GM21515 (cell line): Measurements from ENCODE around the gene SLC6A5.

Experiments used
- ATAC-seq: cut with Tn5 transposase; IDR thresholded peaks from one replicate; pipeline ENCODE4 v1.9.1; 2021; ENCODE audit not compliant: unreplicated experiment

Gene SLC6A5

GRCh38 chr11:20620988-20621387 lies 21.6 kb downstream of the SLC6A5 start:
- no peak for ATAC-seq

- no peak for ATAC-seq
Measured at GRCh38 chr11:20621679-20622078, 22.3 kb downstream of the SLC6A5 start.

- ATAC-seq, result no peak
Measured at GRCh38 chr11:20623252-20623651, 23.8 kb downstream of the SLC6A5 start.

- ATAC-seq, result no peak
Measured at GRCh38 chr11:20626279-20626678, 26.9 kb downstream of the SLC6A5 start.

DNA sequence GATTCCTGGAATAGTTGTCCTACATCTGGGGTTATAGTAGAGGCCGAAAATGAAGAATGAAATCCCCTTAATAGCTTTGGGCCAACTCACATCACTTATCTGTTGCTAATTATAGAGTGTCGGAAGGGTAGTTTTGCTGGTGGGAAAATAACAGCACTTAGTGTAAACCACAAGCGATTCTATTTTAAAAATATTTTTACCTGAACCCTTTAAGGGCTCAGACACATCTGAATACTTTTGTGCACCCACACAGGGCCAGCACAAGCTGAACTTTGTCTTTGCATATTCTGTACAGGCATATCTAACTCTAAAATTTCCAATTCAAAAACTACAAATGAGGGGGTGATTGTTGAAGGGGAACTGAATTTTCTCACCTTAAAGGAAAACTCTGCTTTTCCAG lies 27.6 kb downstream of the SLC6A5 start:
- ATAC-seq, result no peak

- no peak for ATAC-seq
Measured at GRCh38 chr11:20627701-20628100, 28.3 kb downstream of the SLC6A5 start.

GRCh38 chr11:20631519-20632168 lies 32.2 kb downstream of the SLC6A5 start:
- no peak for ATAC-seq

DNA sequence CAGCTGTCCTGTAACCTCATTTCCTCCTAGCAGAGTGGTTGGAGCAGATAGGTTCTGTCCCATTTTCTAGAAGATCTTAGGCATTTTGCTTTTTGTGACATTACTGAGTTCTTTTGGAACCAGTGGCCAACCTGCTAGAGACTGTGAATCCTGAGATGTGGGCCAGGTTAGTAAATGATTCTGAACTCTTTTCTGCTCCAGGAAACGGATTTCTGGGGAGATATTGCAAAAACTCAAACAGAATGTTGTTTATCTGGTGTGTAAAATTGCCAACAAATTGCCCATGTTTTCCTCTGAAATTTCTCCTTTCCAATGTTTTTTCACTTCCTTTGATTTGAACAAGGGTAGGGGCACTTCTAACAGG lies 32.7 kb downstream of the SLC6A5 start:
- ATAC-seq, result no peak

GRCh38 chr11:20634044-20634443 lies 34.6 kb downstream of the SLC6A5 start:
- no peak for ATAC-seq

- no peak for ATAC-seq
Measured at GRCh38 chr11:20634781-20635180, 35.4 kb downstream of the SLC6A5 start.

DNA sequence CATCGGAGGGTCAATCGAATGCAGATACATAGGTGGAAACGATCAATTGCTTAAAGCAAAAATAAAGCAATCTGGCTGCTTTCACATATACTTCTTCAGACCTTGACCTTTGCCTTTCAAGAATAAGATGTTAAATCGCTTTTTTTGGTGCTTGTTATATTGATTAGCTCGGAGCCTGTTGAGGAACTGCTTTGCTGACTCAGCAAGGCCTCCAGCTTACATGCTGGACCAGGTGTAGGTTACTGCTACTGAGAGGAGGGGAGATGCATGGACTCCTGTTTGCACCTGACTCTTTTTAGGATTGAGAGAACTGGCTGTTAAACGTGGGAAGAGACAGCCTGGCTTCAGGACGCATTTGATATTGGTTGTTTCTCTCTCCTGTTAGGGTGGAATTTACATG lies 38.7 kb downstream of the SLC6A5 start:
- no peak for ATAC-seq

- no peak for ATAC-seq
Measured at GRCh38 chr11:20639688-20640087, 40.3 kb downstream of the SLC6A5 start.

- no peak for ATAC-seq
Measured at GRCh38 chr11:20640401-20640800, 41.0 kb downstream of the SLC6A5 start.

- ATAC-seq, result no peak
Measured at GRCh38 chr11:20644360-20644759, 45.0 kb downstream of the SLC6A5 start.

GRCh38 chr11:20647976-20648565 lies 48.7 kb downstream of the SLC6A5 start:
- ATAC-seq, result peak; percentile 81

- ATAC-seq, result no peak
Measured at GRCh38 chr11:20652150-20652806, 52.9 kb downstream of the SLC6A5 start.

DNA sequence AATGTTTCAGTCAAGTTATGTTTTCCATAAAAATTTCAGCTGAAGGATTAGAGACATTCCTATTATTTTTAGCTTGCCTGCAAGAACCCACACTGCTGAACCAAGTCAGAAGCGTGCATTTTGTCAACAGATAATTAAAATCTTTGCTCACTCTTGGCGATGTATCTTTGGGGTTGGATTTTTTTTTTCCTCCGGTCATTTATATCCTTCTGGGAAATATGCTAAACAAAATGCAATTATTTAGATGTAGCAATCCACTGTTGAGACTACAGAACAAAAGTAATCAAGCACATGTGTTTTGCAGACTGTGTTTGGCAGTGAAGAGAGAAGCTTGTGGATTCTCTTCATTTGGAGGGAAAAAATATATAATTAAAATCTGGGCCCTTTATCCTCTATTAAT lies 54.6 kb downstream of the SLC6A5 start:
- no peak for ATAC-seq

GRCh38 chr11:20656901-20657300 lies 57.5 kb downstream of the SLC6A5 start:
- no peak for ATAC-seq

GRCh38 chr11:20658135-20658534 lies 58.7 kb downstream of the SLC6A5 start:
- no peak for ATAC-seq

DNA sequence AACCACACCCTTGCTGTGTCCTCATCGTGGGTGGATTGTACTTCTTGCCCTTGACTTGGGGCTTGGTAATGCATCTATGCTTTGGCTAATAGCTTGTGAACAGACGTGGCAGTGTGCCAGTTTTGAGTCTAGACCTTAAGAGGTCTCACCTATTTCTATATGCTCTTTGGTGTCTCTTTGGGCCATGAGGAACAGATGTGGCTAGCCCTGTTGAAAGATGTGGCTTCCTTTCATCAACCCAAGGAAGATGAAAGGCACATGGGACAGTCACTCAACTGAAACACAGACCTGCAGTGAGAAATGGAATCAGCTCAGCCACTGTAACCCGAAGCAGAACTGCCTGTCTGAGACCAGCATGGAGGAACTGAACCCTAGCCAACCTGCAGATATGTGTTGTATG lies 62.0 kb downstream of the SLC6A5 start:
- no peak for ATAC-seq

GRCh38 chr11:20661850-20662249 lies 62.4 kb downstream of the SLC6A5 start:
- ATAC-seq, result no peak

DNA sequence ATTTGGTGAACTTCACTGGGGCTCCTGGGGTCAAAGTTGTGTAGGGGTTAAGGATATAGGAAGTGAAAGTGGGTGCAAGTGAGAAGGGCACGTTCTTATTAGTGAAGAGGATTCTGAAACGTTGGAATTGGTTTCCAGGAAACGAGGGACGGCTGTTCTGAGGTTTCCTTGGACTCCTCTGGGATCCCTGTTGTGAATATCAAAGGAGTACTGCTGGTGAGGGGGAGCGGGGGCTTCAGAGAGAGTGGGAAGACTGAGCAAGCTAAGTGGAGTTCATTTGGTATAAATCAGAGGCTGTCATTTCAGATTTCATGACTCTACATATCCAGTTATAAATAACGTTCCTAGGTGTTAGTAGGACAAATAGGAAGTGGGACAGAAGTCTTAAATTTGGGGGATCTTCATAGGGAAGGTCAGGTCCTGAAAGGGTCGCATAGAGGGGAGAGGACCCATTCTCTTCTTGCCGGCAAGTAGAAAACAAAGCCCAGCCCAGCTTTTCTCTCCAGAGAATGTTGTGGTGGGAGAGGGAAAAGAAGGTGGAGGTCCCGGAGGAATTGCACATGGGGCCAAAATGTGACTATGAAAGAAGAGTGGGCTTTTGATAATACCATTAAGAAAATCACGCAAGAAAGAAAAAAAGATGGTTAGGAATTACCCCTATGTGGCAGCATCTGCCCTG lies 68.9 kb downstream of the SLC6A5 start:
- ATAC-seq, result no peak
